DND-41 (cell line): ENCODE data around the gene AKR1C3.

Experiments used
- ATAC-seq: fragments of 200-7000 bp; cut with Tn5 transposase; 3 replicates; pipeline ENCODE4 v1.9.1; 2021; ENCODE audit warnings: low read depth; ENCODE audit not compliant: insufficient read depth
- DNase-seq: peaks from one replicate; pipeline ENCODE4 v3.0.0-alpha.2; 2020
- H2AFZ ChIP-seq: 2 replicates; pipeline ENCODE4 v1.6.0; 2012; ENCODE audit warnings: low read depth, low read length
- H3K27ac ChIP-seq: 2 replicates; pipeline ENCODE4 v1.5.1; 2012; ENCODE audit warnings: low read length, inconsistent platforms
- H3K27me3 ChIP-seq: fragments of 200-600 bp; sonication (generic); 2 replicates; pipeline ENCODE4 v1.6.0; 2012; ENCODE audit warnings: low read length, mild to moderate bottlenecking, inconsistent platforms; ENCODE audit not compliant: insufficient read depth, poor library complexity
- H3K36me3 ChIP-seq: 2 replicates; pipeline ENCODE4 v1.5.1; 2012; ENCODE audit warnings: low read length, inconsistent platforms; ENCODE audit not compliant: insufficient read depth
- H3K4me1 ChIP-seq: 2 replicates; pipeline ENCODE4 v1.5.1; 2012; ENCODE audit warnings: mild to moderate bottlenecking, low read length; ENCODE audit not compliant: insufficient read depth
- H3K4me2 ChIP-seq: 2 replicates; pipeline ENCODE4 v1.6.0; 2012; ENCODE audit warnings: mild to moderate bottlenecking, moderate library complexity, low read length, inconsistent platforms; ENCODE audit not compliant: insufficient read depth
- H3K4me3 ChIP-seq, 2 experiments: fragments of 200-600 bp in 1 of 2; shearing (Covaris generic) in 1 of 2; 2 replicates each; pipeline ENCODE4 v1.5.1; 2012 to 2016; ENCODE audit warnings: inconsistent platforms in 2 of 2, low read length in 2 of 2, mild to moderate bottlenecking in 2 of 2, low read depth in 1 of 2, moderate library complexity in 1 of 2
- H3K79me2 ChIP-seq: 2 replicates; pipeline ENCODE4 v1.6.0; 2012; ENCODE audit warnings: low read length, inconsistent platforms; ENCODE audit not compliant: insufficient read depth
- H3K9ac ChIP-seq: 2 replicates; pipeline ENCODE4 v1.6.0; 2012; ENCODE audit warnings: low read depth, mild to moderate bottlenecking, inconsistent platforms, low read length, moderate library complexity
- H3K9me3 ChIP-seq: 2 replicates; pipeline ENCODE4 v1.5.1; 2012; ENCODE audit warnings: low read length, moderate library complexity, mild to moderate bottlenecking, inconsistent platforms; ENCODE audit not compliant: insufficient read depth, severe bottlenecking
- H4K20me1 ChIP-seq: 2 replicates; pipeline ENCODE4 v1.6.0; 2012; ENCODE audit warnings: low read length; ENCODE audit not compliant: insufficient read depth
- CTCF ChIP-seq: IDR thresholded peaks from 2 replicates; pipeline ENCODE4 v1.5.1; 2012; ENCODE audit warnings: borderline replicate concordance, low read length, moderate library complexity, mild to moderate bottlenecking; ENCODE audit not compliant: poor library complexity, severe bottlenecking; ENCODE audit errors: extremely low read depth
- EZH2 ChIP-seq: IDR thresholded peaks from 3 replicates; pipeline ENCODE4 v1.6.1; 2012; ENCODE audit warnings: borderline replicate concordance, low read depth, mild to moderate bottlenecking, moderate library complexity, low read length, inconsistent platforms; ENCODE audit not compliant: severe bottlenecking

The AKR1C3 gene

GRCh38 chr10:5146920-5147254 lies 52.7 kb downstream of the AKR1C3 start:
- Histone ChIP-seq H3K4me2 (no peak overlapping the region), H3K36me3 (no peaks in the 10 kb centered on the region), H3K4me1 (no peaks in the 10 kb centered on the region), H3K9me3 (peaks cover 6% of the 10 kb centered on the region), H3K9ac (no peak overlapping the region), H4K20me1 (no peaks in the 10 kb centered on the region), H3K27ac (no peak overlapping the region), H3K4me3 (no peak overlapping the region), H3K27me3 (no peaks in the 10 kb centered on the region), H3K79me2 (no peaks in the 10 kb centered on the region), H2AFZ (no peak overlapping the region)
- TF ChIP-seq EZH2, result no peak
- TF ChIP-seq CTCF, result no peak
- ATAC-seq (no peak), DNase-seq (no peak)

- H3K27me3 ChIP-seq, result no peaks in the 10 kb centered on the region
- no peaks in the 10 kb centered on the region for H3K36me3 ChIP-seq
- no peaks in the 10 kb centered on the region for H3K4me1 ChIP-seq
- H3K79me2 ChIP-seq, result no peaks in the 10 kb centered on the region
- no peak overlapping the region for H3K4me2 ChIP-seq
- ATAC-seq (no peak), DNase-seq (no peak)
- no peak overlapping the region for H2AFZ ChIP-seq
- TF ChIP-seq CTCF (no peak), EZH2 (no peak)
- H4K20me1 ChIP-seq, result no peaks in the 10 kb centered on the region
- no peak overlapping the region for H3K4me3 ChIP-seq
- H3K9ac ChIP-seq, result no peak overlapping the region
- peaks cover 6% of the 10 kb centered on the region for H3K9me3 ChIP-seq
- no peak overlapping the region for H3K27ac ChIP-seq
Measured at GRCh38 chr10:5147255-5147980, 53.2 kb downstream of the AKR1C3 start.

GRCh38 chr10:5147981-5148677 lies 53.9 kb downstream of the AKR1C3 start:
- H3K4me3 ChIP-seq, result no peak overlapping the region
- H3K27ac ChIP-seq, result no peak overlapping the region
- H3K4me1 ChIP-seq, result no peaks in the 10 kb centered on the region

More at GRCh38 chr10:5147981-5148677, 53.9 kb downstream of the AKR1C3 start:
- no peak for ATAC-seq
- H2AFZ ChIP-seq, result no peak overlapping the region
- no peaks in the 10 kb centered on the region for H3K27me3 ChIP-seq
- H3K9ac ChIP-seq, result no peak overlapping the region
- peaks cover 6% of the 10 kb centered on the region for H3K9me3 ChIP-seq
- H4K20me1 ChIP-seq, result no peaks in the 10 kb centered on the region
- no peak overlapping the region for H3K4me2 ChIP-seq
- H3K79me2 ChIP-seq, result no peaks in the 10 kb centered on the region
- no peak for DNase-seq
- H3K36me3 ChIP-seq, result no peaks in the 10 kb centered on the region
- TF ChIP-seq CTCF, result no peak
- no peak for TF ChIP-seq EZH2
